Astrocyte of the cerebellum (primary cell): Measurements from ENCODE around the gene TOPAZ1.

ENCODE experiments used
- DNase-seq: peaks from one replicate; pipeline ENCODE4 v3.0.0-alpha.2; 2011; ENCODE audit warnings: low read depth
- H3K4me3 ChIP-seq: 2 replicates; pipeline ENCODE4 v1.5.1; 2011; ENCODE audit warnings: mild to moderate bottlenecking, low read depth, low read length, moderate library complexity
- CTCF ChIP-seq: IDR thresholded peaks from 2 replicates; pipeline ENCODE4 v1.5.1; 2012; ENCODE audit warnings: low read length, low read depth, moderate library complexity, mild to moderate bottlenecking; ENCODE audit errors: missing control alignments
- in situ Hi-C: cut with HindIII; loops from 2 replicates; pipeline ENCODE4 v1.10.0; 2017; ENCODE audit warnings: low sequenced_read_pairs

The TOPAZ1 gene

GRCh38 chr3:44232407-44232806 lies 9.3 kb upstream of the TOPAZ1 start:
- no peak for DNase-seq
- no peak for TF ChIP-seq CTCF
- no peak overlapping the region for H3K4me3 ChIP-seq
- in situ Hi-C loops, result no loop called here

- in situ Hi-C loops, result no loop called here
- DNase-seq, result no peak
- no peak for TF ChIP-seq CTCF
- no peak overlapping the region for H3K4me3 ChIP-seq
Measured at GRCh38 chr3:44234648-44235268, 6.9 kb upstream of the TOPAZ1 start.

GRCh38 chr3:44235604-44236484 lies 5.8 kb upstream of the TOPAZ1 start:
- no peak overlapping the region for H3K4me3 ChIP-seq
- DNase-seq, result peak; percentile 72
- in situ Hi-C loops, result no loop called here
- TF ChIP-seq CTCF, result peak; percentile 74

GRCh38 chr3:44236485-44236908 lies 5.2 kb upstream of the TOPAZ1 start:
- in situ Hi-C loops, result no loop called here
- no peak for DNase-seq
- no peak for TF ChIP-seq CTCF
- no peak overlapping the region for H3K4me3 ChIP-seq

- in situ Hi-C loops, result no loop called here
- no peak for TF ChIP-seq CTCF
- H3K4me3 ChIP-seq, result no peak overlapping the region
- no peak for DNase-seq
Measured at GRCh38 chr3:44237161-44237560, 4.5 kb upstream of the TOPAZ1 start.

GRCh38 chr3:44237665-44238064 lies 4.0 kb upstream of the TOPAZ1 start:
- no peak overlapping the region for H3K4me3 ChIP-seq
- no peak for DNase-seq
- in situ Hi-C loops, result no loop called here
- no peak for TF ChIP-seq CTCF
